Trophoblast cell (in vitro differentiated cells and primary cell): ENCODE data around the gene OCRL.

Experiments
- DNase-seq, 2 donors: peaks; one replicate each; pipeline ENCODE4 v3.0.0-alpha.2; 2016
- H2AFZ ChIP-seq: 2 replicates; pipeline ENCODE4 v1.6.1; 2013; ENCODE audit warnings: low read length, moderate library complexity, mild to moderate bottlenecking; ENCODE audit not compliant: insufficient read depth, poor library complexity
- H2AK5ac ChIP-seq: 2 replicates; pipeline ENCODE4 v1.6.1; 2013; ENCODE audit warnings: mild to moderate bottlenecking, low read length
- H2BK120ac ChIP-seq: 2 replicates; pipeline ENCODE4 v1.6.1; 2013; ENCODE audit warnings: low read length, mild to moderate bottlenecking, moderate library complexity; ENCODE audit not compliant: insufficient read depth, poor library complexity
- H2BK12ac ChIP-seq: 2 replicates; pipeline ENCODE4 v1.6.1; 2013; ENCODE audit warnings: mild to moderate bottlenecking, low read length, moderate library complexity
- H2BK5ac ChIP-seq: 2 replicates; pipeline ENCODE4 v1.6.1; 2013; ENCODE audit warnings: low read length, low read depth, moderate library complexity, mild to moderate bottlenecking; ENCODE audit not compliant: poor library complexity
- H3K14ac ChIP-seq: 2 replicates; pipeline ENCODE4 v1.6.1; 2013; ENCODE audit warnings: mild to moderate bottlenecking, low read length
- H3K18ac ChIP-seq: 2 replicates; pipeline ENCODE4 v1.6.1; 2013; ENCODE audit warnings: mild to moderate bottlenecking, low read length
- H3K23ac ChIP-seq: 2 replicates; pipeline ENCODE4 v1.6.1; 2013; ENCODE audit warnings: low read length
- H3K27ac ChIP-seq: 2 replicates; pipeline ENCODE4 v1.5.1; 2013; ENCODE audit warnings: low read depth, mild to moderate bottlenecking, inconsistent platforms, low read length, moderate library complexity
- H3K27me3 ChIP-seq: 2 replicates; pipeline ENCODE4 v1.6.1; 2013; ENCODE audit warnings: inconsistent platforms, mild to moderate bottlenecking, low read length, moderate library complexity; ENCODE audit not compliant: insufficient read depth
- H3K36me3 ChIP-seq, 2 experiments: 1 replicate in 1 of 2; 2 replicates in 1 of 2; pipeline ENCODE4 v1.6.1; 2013; ENCODE audit warnings: low read length in 2 of 2, mild to moderate bottlenecking in 2 of 2, moderate library complexity in 1 of 2; ENCODE audit not compliant: insufficient read depth in 2 of 2, control insufficient read depth in 1 of 2
- H3K4ac ChIP-seq: 2 replicates; pipeline ENCODE4 v1.6.1; 2013; ENCODE audit warnings: low read depth, mild to moderate bottlenecking, low read length, moderate library complexity
- H3K4me1 ChIP-seq, 2 experiments: 1 replicate in 1 of 2; 2 replicates in 1 of 2; pipeline ENCODE4 v1.6.1; 2013; ENCODE audit warnings: low read length in 2 of 2, mild to moderate bottlenecking in 2 of 2, moderate library complexity in 1 of 2; ENCODE audit not compliant: insufficient read depth in 2 of 2, control insufficient read depth in 1 of 2
- H3K4me2 ChIP-seq: 2 replicates; pipeline ENCODE4 v1.6.1; 2013; ENCODE audit warnings: inconsistent platforms, mild to moderate bottlenecking, low read length, moderate library complexity
- H3K4me3 ChIP-seq: 2 replicates; pipeline ENCODE4 v1.5.1; 2013; ENCODE audit warnings: mild to moderate bottlenecking, low read depth, low read length, inconsistent platforms
- H3K79me1 ChIP-seq: one replicate; pipeline ENCODE4 v1.6.1; 2013; ENCODE audit warnings: low read length
- H3K79me2 ChIP-seq: 2 replicates; pipeline ENCODE4 v1.6.1; 2013; ENCODE audit warnings: low read length, mild to moderate bottlenecking; ENCODE audit not compliant: control insufficient read depth, insufficient read depth, poor library complexity
- H3K9ac ChIP-seq: 2 replicates; pipeline ENCODE4 v1.6.1; 2013; ENCODE audit warnings: mild to moderate bottlenecking, low read length
- H3K9me3 ChIP-seq: 2 replicates; pipeline ENCODE4 v1.6.1; 2013; ENCODE audit warnings: low read depth, mild to moderate bottlenecking, control low read depth, inconsistent platforms, low read length; ENCODE audit not compliant: insufficient read depth
- H4K12ac ChIP-seq: 2 replicates; pipeline ENCODE4 v1.6.1; 2013; ENCODE audit warnings: low read depth, mild to moderate bottlenecking, low read length, moderate library complexity
- H4K8ac ChIP-seq: 2 replicates; pipeline ENCODE4 v1.6.1; 2013; ENCODE audit warnings: low read depth, mild to moderate bottlenecking, low read length, moderate library complexity
- H4K91ac ChIP-seq: one replicate; pipeline ENCODE4 v1.6.1; 2013; ENCODE audit warnings: low read depth, mild to moderate bottlenecking, low read length, moderate library complexity
- WGBS: extraction: QIAGEN DNeasy Blood & Tissue Kit; methylation state at CpG from one replicate; pipeline ENCODE4 v1.1.7; 2013; ENCODE audit warnings: missing lambda C conversion rate; ENCODE audit not compliant: insufficient read length, insufficient coverage; ENCODE audit errors: extremely low coverage; 5-methylcytosine and 5-hydroxymethylcytosine counted together

The OCRL gene

DNA sequence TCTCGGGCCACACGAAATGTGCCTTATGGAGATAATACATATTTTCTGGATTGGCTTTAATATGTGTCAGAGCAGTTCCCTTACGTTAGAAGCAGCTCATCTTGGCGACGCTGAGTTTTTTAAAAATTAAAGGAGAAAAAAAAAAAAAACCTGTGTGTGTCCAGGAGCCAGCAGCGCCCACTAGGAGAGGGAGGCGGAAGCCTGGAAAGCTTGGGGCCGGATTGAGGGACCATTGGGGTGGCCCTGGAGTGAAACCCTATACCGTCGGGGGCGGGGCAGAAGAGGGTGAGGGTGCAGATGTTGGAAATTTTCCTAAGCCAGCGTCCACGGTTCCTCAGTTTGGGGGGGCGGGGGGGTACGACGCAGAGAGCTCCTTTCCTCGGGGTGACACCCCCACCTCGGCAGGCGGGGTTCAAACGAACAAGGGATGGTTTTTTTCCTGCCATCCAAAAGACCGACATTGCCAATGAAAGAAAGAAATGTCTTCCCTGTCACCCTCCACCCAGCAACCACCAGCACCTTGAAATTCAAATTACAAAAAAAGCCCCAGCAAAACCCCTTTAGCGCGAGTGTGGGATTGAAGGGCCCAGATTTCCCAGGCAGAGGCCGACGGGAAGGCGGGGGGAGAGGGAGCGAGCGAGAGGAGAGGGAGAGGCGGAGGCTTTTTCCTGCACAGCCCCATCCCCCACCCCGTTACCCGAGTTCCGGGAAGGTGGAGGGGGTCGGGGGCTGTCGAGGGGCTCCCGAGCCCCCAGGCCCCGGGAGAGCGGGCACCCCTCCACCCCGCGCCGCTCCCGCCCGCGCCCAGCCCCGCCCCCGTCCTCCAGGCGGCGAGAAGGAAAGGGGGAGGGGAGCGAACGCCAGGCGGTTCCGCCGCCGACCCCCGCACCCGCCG is 17.6 kb upstream of the OCRL start:
- H3K27ac ChIP-seq: peak overlapping the region; percentile 82
- H3K4ac ChIP-seq: peak overlapping the region; percentile 46
- peak overlapping the region; percentile 100 for H3K14ac ChIP-seq
- no peak overlapping the region for H4K12ac ChIP-seq
- H4K8ac ChIP-seq: peak overlapping the region; percentile 89
- peak overlapping the region; percentile 66 for H3K4me2 ChIP-seq
- H3K79me2 ChIP-seq: peaks cover 6% of the 10 kb centered on the region
- H3K4me3 ChIP-seq: peak overlapping the region; percentile 99
- no peak overlapping the region for H3K23ac ChIP-seq
- no peaks in the 10 kb centered on the region for H3K9me3 ChIP-seq
- peak overlapping the region; percentile 84 for H3K9ac ChIP-seq
- no CpG with 5 or more reads among the region's 56 CpGs for whole genome bisulfite sequencing
- no peaks in the 10 kb centered on the region for H3K27me3 ChIP-seq
- H3K18ac ChIP-seq: peak overlapping the region; percentile 35
- H2BK5ac ChIP-seq: peak overlapping the region; percentile 81
- DNase-seq: peak; percentile 3 to 21
- H3K4me1 ChIP-seq: no peaks in the 10 kb centered on the region
- H4K91ac ChIP-seq: peak overlapping the region; percentile 88
- H3K79me1 ChIP-seq: peaks cover 12% of the 10 kb centered on the region
- no peak overlapping the region for H2BK12ac ChIP-seq
- H2AFZ ChIP-seq: peak overlapping the region; percentile 61
- no peak overlapping the region for H2BK120ac ChIP-seq
- H2AK5ac ChIP-seq: no peak overlapping the region
- no peaks in the 10 kb centered on the region for H3K36me3 ChIP-seq

GRCh38 chrX:129523079-129523911 is 16.8 kb upstream of the OCRL start, which contains the start of gene SMARCA1:
Gene SMARCA1, minus strand, starts transcription at chrX:129523490. Its CDS starts 120 bp downstream, at chrX:129523370.
- peak within 1 kb of the TSS; percentile 99 for H3K4me3 ChIP-seq
- peak within 1 kb of the TSS; percentile 82 for H3K27ac ChIP-seq
- H2AFZ ChIP-seq: peak within 1 kb of the TSS; percentile 61
- H3K4ac ChIP-seq: peak within 1 kb of the TSS; percentile 96
- peak within 1 kb of the TSS; percentile 1 for H2BK12ac ChIP-seq
- H3K23ac ChIP-seq: no peak within 1 kb of the TSS
- peak within 1 kb of the TSS; percentile 76 for H3K4me2 ChIP-seq
- H3K27me3 ChIP-seq: no peaks in the 10 kb centered on the region
- H2BK120ac ChIP-seq: peak within 1 kb of the TSS; percentile 94
- H3K9me3 ChIP-seq: no peaks in the 10 kb centered on the region
- H3K79me2 ChIP-seq: peaks cover 6% of the 10 kb centered on the region
- H4K91ac ChIP-seq: peak within 1 kb of the TSS; percentile 88
- H2AK5ac ChIP-seq: peak within 1 kb of the TSS; percentile 21
- peak within 1 kb of the TSS; percentile 100 for H3K14ac ChIP-seq
- H4K12ac ChIP-seq: peak within 1 kb of the TSS; percentile 88
- peak within 1 kb of the TSS; percentile 92 for H4K8ac ChIP-seq
- H3K18ac ChIP-seq: peak within 1 kb of the TSS; percentile 93
- H3K36me3 ChIP-seq: no peaks in the 10 kb centered on the region
- H3K4me1 ChIP-seq: no peaks in the 10 kb centered on the region
- peak; percentile 9 to 23 for DNase-seq
- H3K79me1 ChIP-seq: peaks cover 12% of the 10 kb centered on the region
- H3K9ac ChIP-seq: peak within 1 kb of the TSS; percentile 84
- no CpG with 5 or more reads among the region's 54 CpGs for WGBS
- H2BK5ac ChIP-seq: peak within 1 kb of the TSS; percentile 81

GRCh38 chrX:129524250-129524850 is 15.7 kb upstream of the OCRL start:
- Histone ChIP-seq H3K14ac (no peak overlapping the region), H3K4me1 (no peaks in the 10 kb centered on the region), H3K27ac (no peak overlapping the region), H3K18ac (no peak overlapping the region), H2BK12ac (no peak overlapping the region), H3K9ac (no peak overlapping the region), H3K27me3 (no peaks in the 10 kb centered on the region), H3K9me3 (no peaks in the 10 kb centered on the region), H4K91ac (no peak overlapping the region), H4K12ac (no peak overlapping the region), H3K79me2 (peaks cover 6% of the 10 kb centered on the region), H4K8ac (no peak overlapping the region), H3K36me3 (no peaks in the 10 kb centered on the region), H2AK5ac (no peak overlapping the region), H3K4me3 (no peak overlapping the region), H3K4ac (no peak overlapping the region), H2BK120ac (no peak overlapping the region), H2BK5ac (no peak overlapping the region), H2AFZ (no peak overlapping the region), H3K23ac (no peak overlapping the region), H3K79me1 (peaks cover 12% of the 10 kb centered on the region), H3K4me2 (no peak overlapping the region)
- no peak for DNase-seq
- no CpG with 5 or more reads among the region's 3 CpGs for WGBS

- peaks cover 6% of the 10 kb centered on the region for H3K79me2 ChIP-seq
- H3K9me3 ChIP-seq: no peaks in the 10 kb centered on the region
- no peak overlapping the region for H2BK120ac ChIP-seq
- no peak overlapping the region for H2BK12ac ChIP-seq
- H3K18ac ChIP-seq: no peak overlapping the region
- no peak overlapping the region for H2AFZ ChIP-seq
- no peak overlapping the region for H3K14ac ChIP-seq
- no peak overlapping the region for H3K27ac ChIP-seq
- DNase-seq: no peak
- H4K91ac ChIP-seq: no peak overlapping the region
- no peak overlapping the region for H3K4me2 ChIP-seq
- H3K9ac ChIP-seq: no peak overlapping the region
- no peak overlapping the region for H3K23ac ChIP-seq
- no peak overlapping the region for H2BK5ac ChIP-seq
- no peaks in the 10 kb centered on the region for H3K4me1 ChIP-seq
- WGBS: no CpG with 5 or more reads among the region's 4 CpGs
- no peaks in the 10 kb centered on the region for H3K36me3 ChIP-seq
- no peak overlapping the region for H3K4me3 ChIP-seq
- peaks cover 12% of the 10 kb centered on the region for H3K79me1 ChIP-seq
- no peak overlapping the region for H4K12ac ChIP-seq
- H3K27me3 ChIP-seq: no peaks in the 10 kb centered on the region
- no peak overlapping the region for H3K4ac ChIP-seq
- no peak overlapping the region for H4K8ac ChIP-seq
- no peak overlapping the region for H2AK5ac ChIP-seq
Observed at GRCh38 chrX:129525162-129525561, 14.9 kb upstream of the OCRL start.
